Muscle of back (tissue), 11 donors: Measurements from ENCODE around the gene WBP2NL. TPM values are rescaled to one million over a fixed set of nuclear protein-coding genes. Genes with fewer than 3 reads are reported as not detected.
"Not testable (repeated sequence)": the region's sequence is repeated elsewhere in the genome, so short reads cannot be mapped to it uniquely, and the experiment has no call there.

Experiments used
- DNase-seq, 3 donors: peaks; one replicate each; pipeline versions ENCODE4 v3.0.0 to v3.0.0-alpha.2; 2013
- polyA plus RNA-seq, 10 donors: library from polyadenylated mRNA; unstranded; fragments of 120-200 nt; gene quantifications; one replicate each; pipeline ENCODE4 v1.2.1, GENCODE V29; 2013; ENCODE audit not compliant: insufficient read length in 10 of 10

WBP2NL gene
- polyA plus RNA-seq, 10 donors, result 0.48 to 2.4 (median 1.2) TPM

- DNase-seq, result not testable (repeated sequence)
These were observed 72.9 kb downstream of the WBP2NL start for GRCh38 chr22:42071508-42071907.

- DNase-seq, result no peak
These were observed 74.2 kb downstream of the WBP2NL start for GRCh38 chr22:42072606-42073330.

- DNase-seq, result no peak
These were observed 75.0 kb downstream of the WBP2NL start for GRCh38 chr22:42073621-42074041.

GRCh38 chr22:42074132-42074811 lies 75.7 kb downstream of the WBP2NL start, which contains the start of gene PHETA2:
Gene PHETA2, plus strand, starts transcription at chr22:42074248. Its CDS starts 3,046 bp downstream, at chr22:42077294.
- peak; percentile 59 to 87 (median 69) for DNase-seq

- DNase-seq, result no peak
These were observed 76.5 kb downstream of the WBP2NL start for GRCh38 chr22:42074846-42075676.

GRCh38 chr22:42076764-42077485 lies 78.3 kb downstream of the WBP2NL start:
- DNase-seq, result no peak

- DNase-seq, result no peak
These were observed 79.0 kb downstream of the WBP2NL start for GRCh38 chr22:42077486-42078125.

Other genes with a start within 250 kb of the WBP2NL start
- 10 to 100 TPM in 1 of 10 donors, 1 to 10 TPM in 9; 7.1 to 10.6 (median 8.5) TPM for gene CCDC134, start 198.1 kb upstream of the WBP2NL start, polyA plus RNA-seq
- 100 to 1,000 TPM in 1 of 10 donors, 10 to 100 TPM in 9; 60.8 to 102 (median 78.3) TPM for gene SREBF2, start 165.7 kb upstream of the WBP2NL start, polyA plus RNA-seq
- under 1 TPM in 3 of 10 donors, not detected in 7; 0.12 to 0.28 (median 0.14) TPM for gene SHISA8, start 83.7 kb upstream of the WBP2NL start, polyA plus RNA-seq
- 1 to 10 TPM in 8 of 10 donors, under 1 TPM in 2; 0.70 to 2.3 (median 1.4) TPM for gene TNFRSF13C, start 72.0 kb upstream of the WBP2NL start, polyA plus RNA-seq
- 1 to 10 TPM; 4.3 to 9.7 (median 6.0) TPM for gene CENPM, start 51.6 kb upstream of the WBP2NL start, polyA plus RNA-seq
- gene SEPTIN3, start 29.3 kb upstream of the WBP2NL start, polyA plus RNA-seq, result 1 to 10 TPM in 6 of 10 donors, under 1 TPM in 4; 0.68 to 2.9 (median 1.1) TPM
- gene NAGA, start 72.0 kb downstream of the WBP2NL start, polyA plus RNA-seq, result 10 to 100 TPM; 16.9 to 28.0 (median 20.9) TPM
- gene PHETA2, start 75.5 kb downstream of the WBP2NL start, polyA plus RNA-seq, result 10 to 100 TPM; 14.5 to 33.0 (median 19.8) TPM
- 100 to 1,000 TPM in 9 of 10 donors, 10 to 100 TPM in 1; 94.1 to 156 (median 122) TPM for gene SMDT1, start 80.9 kb downstream of the WBP2NL start, polyA plus RNA-seq
- gene NDUFA6, start 92.0 kb downstream of the WBP2NL start, polyA plus RNA-seq, result 100 to 1,000 TPM in 3 of 10 donors, 10 to 100 TPM in 7; 84.3 to 130 (median 95.8) TPM
- 1 to 10 TPM in 7 of 10 donors, under 1 TPM in 3; 0.59 to 3.7 (median 1.2) TPM for gene CYP2D6, start 132.0 kb downstream of the WBP2NL start, polyA plus RNA-seq